ENCODE results near the gene RAB18. TPM values are rescaled to one million over a fixed set of nuclear protein-coding genes. Genes with fewer than 3 reads are reported as not detected.

The RAB18 gene
- total and polyA plus RNA-seq, 9 of the 15 experiments (the other 6 are each of a cell fraction or from before 2014, with no cell fraction given) = 10.5 to 46.3 (median 32.5) TPM

DNA sequence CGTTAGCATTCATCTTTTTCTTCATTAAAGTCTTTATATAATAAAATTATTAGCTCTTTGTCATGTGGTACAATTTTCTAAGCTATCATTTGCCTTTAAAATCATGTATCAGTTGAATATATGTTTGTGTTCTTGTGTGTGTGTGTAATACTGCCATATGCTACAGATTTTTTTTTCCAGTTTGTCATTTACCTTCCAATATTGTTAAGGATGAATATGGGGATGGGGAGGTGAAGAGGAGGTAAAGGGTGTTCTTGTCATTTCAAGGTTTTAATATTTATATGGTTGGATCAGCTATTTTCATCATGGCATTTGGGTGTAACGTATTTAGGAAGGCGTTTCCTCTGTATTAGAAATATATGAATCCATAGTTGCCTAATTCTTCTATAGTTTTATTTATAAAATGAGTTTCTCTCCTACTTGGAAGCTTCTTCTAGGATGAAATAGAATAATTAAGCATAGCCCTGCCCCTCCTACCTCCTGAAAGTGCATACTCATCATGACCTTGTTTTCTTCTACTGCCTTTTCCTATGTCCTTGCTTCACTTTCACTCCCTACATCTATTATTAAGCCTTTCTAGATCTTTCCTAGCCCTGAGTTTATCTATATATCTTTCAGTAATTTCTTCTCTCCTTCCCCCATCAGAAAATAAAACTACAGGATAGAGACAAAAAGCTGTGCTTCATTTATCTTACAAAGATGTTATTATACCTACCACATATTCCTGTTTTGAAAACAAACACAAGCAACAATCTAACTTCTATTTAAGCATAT, 25.1 kb downstream of the RAB18 start (continued):
- TF ChIP-seq NFRKB (IDR thresholded peaks at IDR 0.05; ENCODE audit: low read depth) = peak; percentile 59; the same call in 1 of the 2 replicates
- no peak for TF ChIP-seq JUND (IDR thresholded peaks at IDR 0.05; ENCODE audit: borderline replicate concordance, low read depth, low read length)
- TF ChIP-seq JUND (tag; IDR thresholded peaks at IDR 0.05; ENCODE audit: borderline replicate concordance, low read depth, low read length) = no peak
- no peak for TF ChIP-seq ZFP36 (IDR thresholded peaks at IDR 0.05; ENCODE audit: low read depth, low read length, partially characterized antibody)
- TF ChIP-seq CBFB (CRISPR knock-in tag; IDR thresholded peaks at IDR 0.05) = no peak

DNA sequence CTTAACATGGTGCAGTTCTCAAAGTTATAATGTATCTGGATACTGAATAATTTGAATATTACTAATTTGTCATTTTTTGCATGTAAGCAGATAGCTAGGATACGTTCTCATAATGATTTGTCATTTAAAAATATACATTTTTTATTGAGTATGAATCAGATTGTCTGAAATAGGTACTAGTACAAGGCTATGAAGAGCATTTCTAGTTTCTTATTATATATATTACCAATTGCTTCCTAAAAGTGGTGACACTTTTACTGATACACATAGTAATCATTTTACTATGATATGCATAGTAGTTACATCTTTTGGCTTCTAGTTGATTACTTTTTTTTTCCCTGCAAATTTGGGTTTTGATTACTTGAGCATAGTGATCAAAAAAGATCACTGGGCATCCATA, 26.4 kb downstream of the RAB18 start:
- ChIA-PET CTCF (ENCODE audit: low intra/inter-chr PET ratio) (no interaction called here), POLR2A (no interaction called here)
- Histone ChIP-seq H3K4me3 (no peak overlapping the region), H3K9me3 (replicated peaks; ENCODE audit: control insufficient read depth, insufficient read depth, low read depth, low read length) (no peaks in the 10 kb centered on the region), H3K36me3 (ENCODE audit: control insufficient read depth, insufficient read depth, low read length) (peaks cover 25% of the 10 kb centered on the region), H4K20me1 (replicated peaks; ENCODE audit: control insufficient read depth, insufficient read depth, low read length) (no peaks in the 10 kb centered on the region), H3K4me2 (ENCODE audit: insufficient read depth, low read length) (no peak overlapping the region), H3K27me3 (ENCODE audit: control insufficient read depth in 2 of 2, insufficient read depth in 2 of 2, low read length in 2 of 2) (no peaks in the 10 kb centered on the region), H3K9ac (ENCODE audit: insufficient read depth in 1 of 2, low read depth in 2 of 2, low read length in 2 of 2) (no peak overlapping the region), H2AFZ (ENCODE audit: low read depth, low read length) (no peak overlapping the region), H3K4me1 (replicated peaks in 1 of 2; ENCODE audit: control insufficient read depth in 2 of 2, insufficient read depth in 2 of 2, low read length in 2 of 2) (peaks cover 0 to 35% of the 10 kb centered on the region in 2 experiments; a peak in 4 of 5 replicates), H3K9me1 (ENCODE audit: control insufficient read depth, insufficient read depth, low read length) (no peaks in the 10 kb centered on the region), H3K79me2 (ENCODE audit: control insufficient read depth, insufficient read depth, low read length) (peaks cover 72% of the 10 kb centered on the region), H3K27ac (ENCODE audit: extremely low read depth, low read depth, low read length) (peak overlapping the region; percentile 91; the same call in 2 of the 3 replicates)
- intact Hi-C loops (cut with micrococcal nuclease) = no loop called here
- in situ Hi-C loops (cut with MboI) = no loop called here
- BruUV-seq (replicated peaks) = no TSS peak
- DNase-seq (ENCODE audit: extremely low read depth in 1 of 4, low spot score in 3 of 4) (no peak), FAIRE-seq (no peak), ATAC-seq (no peak)
- 93% methylated on average over 1 of the region's 1 CpG for WGBS (ENCODE audit: insufficient coverage, low coverage, missing lambda C conversion rate)
- no peak for TF ChIP-seq TAF1 (IDR thresholded peaks at IDR 0.05; ENCODE audit: control insufficient read depth, extremely low read depth, insufficient read depth, low read length, severe bottlenecking)
- TF ChIP-seq FOXA3 (CRISPR knock-in tag; conservative IDR thresholded peaks at IDR 0.05 in 1 of 2, IDR thresholded peaks at IDR 0.05 in 1 of 2) = no peak
- TF ChIP-seq, protein P1, sequence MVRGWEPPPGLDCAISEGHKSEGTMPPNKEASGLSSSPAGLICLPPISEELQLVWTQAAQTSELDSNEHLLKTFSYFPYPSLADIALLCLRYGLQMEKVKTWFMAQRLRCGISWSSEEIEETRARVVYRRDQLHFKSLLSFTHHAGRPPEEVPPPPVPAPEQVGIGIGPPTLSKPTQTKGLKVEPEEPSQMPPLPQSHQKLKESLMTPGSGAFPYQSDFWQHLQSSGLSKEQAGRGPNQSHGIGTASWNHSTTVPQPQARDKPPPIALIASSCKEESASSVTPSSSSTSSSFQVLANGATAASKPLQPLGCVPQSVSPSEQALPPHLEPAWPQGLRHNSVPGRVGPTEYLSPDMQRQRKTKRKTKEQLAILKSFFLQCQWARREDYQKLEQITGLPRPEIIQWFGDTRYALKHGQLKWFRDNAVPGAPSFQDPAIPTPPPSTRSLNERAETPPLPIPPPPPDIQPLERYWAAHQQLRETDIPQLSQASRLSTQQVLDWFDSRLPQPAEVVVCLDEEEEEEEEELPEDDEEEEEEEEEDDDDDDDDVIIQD (CRISPR knock-in tag; IDR thresholded peaks at IDR 0.05) = no peak
- no peak for TF ChIP-seq ZNF436 (CRISPR knock-in tag; IDR thresholded peaks at IDR 0.05)
- TF ChIP-seq, protein P2, sequence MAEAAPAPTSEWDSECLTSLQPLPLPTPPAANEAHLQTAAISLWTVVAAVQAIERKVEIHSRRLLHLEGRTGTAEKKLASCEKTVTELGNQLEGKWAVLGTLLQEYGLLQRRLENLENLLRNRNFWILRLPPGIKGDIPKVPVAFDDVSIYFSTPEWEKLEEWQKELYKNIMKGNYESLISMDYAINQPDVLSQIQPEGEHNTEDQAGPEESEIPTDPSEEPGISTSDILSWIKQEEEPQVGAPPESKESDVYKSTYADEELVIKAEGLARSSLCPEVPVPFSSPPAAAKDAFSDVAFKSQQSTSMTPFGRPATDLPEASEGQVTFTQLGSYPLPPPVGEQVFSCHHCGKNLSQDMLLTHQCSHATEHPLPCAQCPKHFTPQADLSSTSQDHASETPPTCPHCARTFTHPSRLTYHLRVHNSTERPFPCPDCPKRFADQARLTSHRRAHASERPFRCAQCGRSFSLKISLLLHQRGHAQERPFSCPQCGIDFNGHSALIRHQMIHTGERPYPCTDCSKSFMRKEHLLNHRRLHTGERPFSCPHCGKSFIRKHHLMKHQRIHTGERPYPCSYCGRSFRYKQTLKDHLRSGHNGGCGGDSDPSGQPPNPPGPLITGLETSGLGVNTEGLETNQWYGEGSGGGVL (CRISPR knock-in tag; IDR thresholded peaks at IDR 0.05) = no peak
- TF ChIP-seq MXI1 (IDR thresholded peaks at IDR 0.05; ENCODE audit: low read depth, low read length) = no peak
- no peak for TF ChIP-seq LEF1 (IDR thresholded peaks at IDR 0.05)
- no peak for TF ChIP-seq ZNF561 (CRISPR knock-in tag; conservative IDR thresholded peaks at IDR 0.05)
- TF ChIP-seq KLF6 (CRISPR knock-in tag; IDR thresholded peaks at IDR 0.05; ENCODE audit: borderline replicate concordance) = no peak
- no peak for TF ChIP-seq HNRNPK (IDR thresholded peaks at IDR 0.05; ENCODE audit: low read depth, low read length, poor library complexity, severe bottlenecking)
- no peak for TF ChIP-seq MYNN (IDR thresholded peaks at IDR 0.05)
- TF ChIP-seq MYNN (CRISPR knock-in tag; IDR thresholded peaks at IDR 0.05) = no peak
- no peak for TF ChIP-seq PHB (CRISPR knock-in tag; IDR thresholded peaks at IDR 0.05)
- TF ChIP-seq CREBBP (IDR thresholded peaks at IDR 0.05; ENCODE audit: low read depth, low read length) = no peak

Data from K562 (cell line).